ENCODE results near the gene B3GAT1. TPM values are rescaled to one million over a fixed set of nuclear protein-coding genes. Genes with fewer than 3 reads are reported as not detected.
"Not testable (repeated sequence)": the region's sequence is repeated elsewhere in the genome, so short reads cannot be mapped to it uniquely, and the experiment has no call there.

The B3GAT1 gene
- total RNA-seq, 1 donor from 2014 or later = 0.74 TPM

GRCh38 chr11:134447696-134448095 lies 35.7 kb upstream of the B3GAT1 start:
- Histone ChIP-seq H3K9me3 (no peaks in the 10 kb centered on the region), H3K27me3 (no peaks in the 10 kb centered on the region), H3K4me1 (no peaks in the 10 kb centered on the region), H3K4me3 (no peak overlapping the region), H3K27ac (no peak overlapping the region), H3K36me3 (no peaks in the 10 kb centered on the region)
- TF ChIP-seq, protein P1, sequence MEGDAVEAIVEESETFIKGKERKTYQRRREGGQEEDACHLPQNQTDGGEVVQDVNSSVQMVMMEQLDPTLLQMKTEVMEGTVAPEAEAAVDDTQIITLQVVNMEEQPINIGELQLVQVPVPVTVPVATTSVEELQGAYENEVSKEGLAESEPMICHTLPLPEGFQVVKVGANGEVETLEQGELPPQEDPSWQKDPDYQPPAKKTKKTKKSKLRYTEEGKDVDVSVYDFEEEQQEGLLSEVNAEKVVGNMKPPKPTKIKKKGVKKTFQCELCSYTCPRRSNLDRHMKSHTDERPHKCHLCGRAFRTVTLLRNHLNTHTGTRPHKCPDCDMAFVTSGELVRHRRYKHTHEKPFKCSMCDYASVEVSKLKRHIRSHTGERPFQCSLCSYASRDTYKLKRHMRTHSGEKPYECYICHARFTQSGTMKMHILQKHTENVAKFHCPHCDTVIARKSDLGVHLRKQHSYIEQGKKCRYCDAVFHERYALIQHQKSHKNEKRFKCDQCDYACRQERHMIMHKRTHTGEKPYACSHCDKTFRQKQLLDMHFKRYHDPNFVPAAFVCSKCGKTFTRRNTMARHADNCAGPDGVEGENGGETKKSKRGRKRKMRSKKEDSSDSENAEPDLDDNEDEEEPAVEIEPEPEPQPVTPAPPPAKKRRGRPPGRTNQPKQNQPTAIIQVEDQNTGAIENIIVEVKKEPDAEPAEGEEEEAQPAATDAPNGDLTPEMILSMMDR (IDR thresholded peaks at IDR 0.05) = no peak
- TF ChIP-seq POLR2AphosphoS5 (IDR thresholded peaks at IDR 0.05; ENCODE audit: insufficient read depth in 1 of 2, low read depth in 1 of 2) (no peak), POLR2A (IDR thresholded peaks at IDR 0.05) (no peak)
- intact Hi-C loops (cut with DNase I) = no loop called here
- no peak for DNase-seq (ENCODE audit: extremely low spot score in 2 of 2)

GRCh38 chr11:134445601-134446325 lies 33.7 kb upstream of the B3GAT1 start:
- intact Hi-C loops (cut with DNase I) = no loop called here
- DNase-seq (ENCODE audit: extremely low spot score in 2 of 2) = no peak

DNA sequence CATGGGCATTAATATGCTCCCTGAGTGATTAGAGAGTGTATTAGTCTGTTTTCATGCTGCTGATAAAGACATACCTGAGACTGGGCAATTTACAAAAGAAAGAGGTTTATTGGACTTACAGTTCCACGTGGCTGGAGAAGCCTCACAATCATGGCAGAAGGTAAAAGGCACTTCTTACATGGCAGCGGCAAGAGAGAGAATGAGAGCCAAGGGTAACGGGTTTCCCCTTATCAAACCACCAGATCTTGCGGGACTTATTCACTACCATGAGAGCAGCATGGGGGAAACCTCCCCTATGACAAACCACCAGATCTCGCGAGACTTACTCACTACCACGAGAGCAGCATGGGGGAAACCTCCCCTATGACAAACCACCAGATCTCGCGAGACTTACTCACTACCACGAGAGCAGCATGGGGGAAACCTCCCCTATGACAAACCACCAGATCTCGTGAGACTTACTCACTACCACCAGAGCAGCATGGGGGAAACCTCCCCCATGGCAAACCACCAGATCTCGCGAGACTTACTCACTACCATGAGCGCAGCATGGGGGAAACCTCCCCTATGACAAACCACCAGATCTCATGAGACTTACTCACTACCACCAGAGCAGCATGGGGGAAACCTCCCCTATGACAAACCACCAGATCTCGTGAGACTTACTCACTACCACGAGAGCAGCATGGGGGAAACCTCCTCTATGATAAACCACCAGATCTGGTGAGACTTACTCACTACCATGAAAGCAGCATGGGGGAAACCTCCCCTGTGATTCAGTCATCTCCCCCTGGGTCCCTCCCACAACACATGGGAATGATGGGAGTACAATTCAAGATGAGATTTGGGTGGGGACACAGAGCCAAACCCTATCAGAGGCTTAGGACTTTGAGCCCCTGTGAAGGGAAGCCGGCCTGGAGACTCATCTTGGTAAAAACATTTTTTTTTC lies 32.4 kb upstream of the B3GAT1 start:
- H3K4me1 ChIP-seq; H3K9me3 ChIP-seq; H3K36me3 ChIP-seq; DNase-seq (ENCODE audit: extremely low spot score in 2 of 2); H3K27ac ChIP-seq; H3K4me3 ChIP-seq; H3K27me3 ChIP-seq; intact Hi-C loops (cut with DNase I): not testable (repeated sequence)

More at GRCh38 chr11:134445601-134446325, 33.7 kb upstream of the B3GAT1 start:
- Histone ChIP-seq H3K4me1 (no peaks in the 10 kb centered on the region), H3K27ac (no peak overlapping the region), H3K9me3 (no peaks in the 10 kb centered on the region), H3K27me3 (no peaks in the 10 kb centered on the region), H3K36me3 (no peaks in the 10 kb centered on the region), H3K4me3 (no peak overlapping the region)
- TF ChIP-seq POLR2A (IDR thresholded peaks at IDR 0.05) (no peak), POLR2AphosphoS5 (IDR thresholded peaks at IDR 0.05; ENCODE audit: insufficient read depth in 1 of 2, low read depth in 1 of 2) (no peak)
- TF ChIP-seq, protein P1 (IDR thresholded peaks at IDR 0.05) = no peak

DNA sequence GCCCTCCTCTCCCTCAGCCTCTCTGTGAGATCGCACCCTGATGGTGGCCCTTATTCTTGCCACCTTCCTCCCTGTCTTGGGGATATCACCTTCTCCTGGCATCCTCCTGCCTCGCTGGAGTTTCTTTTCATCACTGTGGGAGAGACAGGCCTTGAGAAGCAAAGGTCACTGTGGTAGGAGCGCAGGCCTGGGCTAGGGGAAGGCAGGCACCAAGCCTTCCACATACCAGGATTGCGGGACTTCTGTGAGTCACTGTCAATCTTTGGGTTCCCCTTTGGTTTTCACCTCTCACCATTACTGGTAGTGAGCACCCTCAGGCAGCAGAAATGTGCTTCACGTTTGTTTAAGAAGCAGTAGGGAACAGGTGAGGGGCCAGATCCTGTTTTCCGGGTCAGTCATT lies 31.2 kb upstream of the B3GAT1 start:
- H3K9me3 ChIP-seq = no peaks in the 10 kb centered on the region
- TF ChIP-seq, protein P1 (IDR thresholded peaks at IDR 0.05) = no peak
- TF ChIP-seq POLR2A (IDR thresholded peaks at IDR 0.05) (no peak), POLR2AphosphoS5 (IDR thresholded peaks at IDR 0.05; ENCODE audit: insufficient read depth in 1 of 2, low read depth in 1 of 2) (no peak)
- H3K4me3 ChIP-seq = no peak overlapping the region
- H3K4me1 ChIP-seq = no peaks in the 10 kb centered on the region
- no peaks in the 10 kb centered on the region for H3K27me3 ChIP-seq
- no peak overlapping the region for H3K27ac ChIP-seq
- intact Hi-C loops (cut with DNase I) = no loop called here
- no peak for DNase-seq (ENCODE audit: extremely low spot score in 2 of 2)
- H3K36me3 ChIP-seq = no peaks in the 10 kb centered on the region

GRCh38 chr11:134442246-134442645 lies 30.2 kb upstream of the B3GAT1 start:
- no peaks in the 10 kb centered on the region for H3K27me3 ChIP-seq
- H3K27ac ChIP-seq = no peak overlapping the region
- DNase-seq (ENCODE audit: extremely low spot score in 2 of 2) = no peak
- no peaks in the 10 kb centered on the region for H3K4me1 ChIP-seq
- no peaks in the 10 kb centered on the region for H3K36me3 ChIP-seq
- TF ChIP-seq POLR2A (IDR thresholded peaks at IDR 0.05) (no peak), POLR2AphosphoS5 (IDR thresholded peaks at IDR 0.05; ENCODE audit: insufficient read depth in 1 of 2, low read depth in 1 of 2) (no peak)
- TF ChIP-seq, protein P1 (IDR thresholded peaks at IDR 0.05) = no peak
- intact Hi-C loops (cut with DNase I) = no loop called here
- no peak overlapping the region for H3K4me3 ChIP-seq
- H3K9me3 ChIP-seq = no peaks in the 10 kb centered on the region
